ENCODE results near the gene VKORC1.

The VKORC1 gene

DNA sequence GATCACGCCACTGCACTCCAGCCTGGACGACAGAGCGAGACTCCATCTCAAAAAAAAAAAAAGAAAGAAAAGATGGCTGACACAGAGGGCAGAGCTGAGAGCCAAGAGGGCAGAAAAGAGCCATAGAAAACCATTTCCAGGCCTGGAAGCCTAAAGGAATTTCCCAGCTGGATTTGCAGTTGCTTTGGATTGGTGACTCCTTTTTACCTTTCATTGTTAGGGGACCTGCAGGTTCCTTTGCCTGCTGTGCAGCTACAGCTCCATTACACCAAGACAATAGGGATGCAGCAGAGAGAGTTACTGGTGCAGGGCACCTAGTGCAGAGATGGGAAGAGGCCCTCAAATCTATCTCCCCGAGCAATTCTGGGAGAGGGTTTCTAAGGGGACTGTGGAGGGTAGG, 39.0 kb downstream of the VKORC1 start:
- no peak overlapping the region for H3K27ac ChIP-seq (ENCODE audit: low read depth, low read length)
- no peaks in the 10 kb centered on the region for H3K79me2 ChIP-seq (ENCODE audit: control insufficient read depth, insufficient read depth, low read length, unreplicated experiment)
- H3K36me3 ChIP-seq (ENCODE audit: insufficient read depth, low read length), result peaks cover 2% of the 10 kb centered on the region; the same call in 1 of the 2 replicates

DNA sequence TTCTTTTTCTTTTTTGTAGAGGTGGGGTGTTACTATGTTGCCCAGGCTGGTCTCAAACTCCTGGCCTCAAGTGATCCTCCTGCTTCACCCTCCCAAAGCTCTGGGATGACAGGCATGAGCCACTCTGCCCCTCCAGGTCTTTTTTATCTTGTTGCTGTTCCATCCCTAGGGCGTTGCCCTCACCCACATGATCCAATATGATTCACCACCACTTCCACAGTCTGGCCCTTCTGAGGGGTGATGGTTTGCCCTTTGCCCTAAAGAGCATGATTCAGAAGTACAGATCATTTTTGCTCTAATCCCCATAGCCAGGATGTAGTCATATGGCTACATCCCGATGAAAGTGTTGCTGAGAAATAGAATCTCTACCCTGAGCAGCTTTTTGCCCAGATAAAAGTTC, 42.5 kb downstream of the VKORC1 start:
- Histone ChIP-seq H2AFZ (ENCODE audit: low read length, unreplicated experiment) (no peak overlapping the region), H3K27ac (ENCODE audit: low read depth, low read length) (peak overlapping the region; percentile 85), H3K4me1 (ENCODE audit: control insufficient read depth, insufficient read depth, low read length, unreplicated experiment) (peaks cover 10% of the 10 kb centered on the region), H3K79me2 (ENCODE audit: control insufficient read depth, insufficient read depth, low read length, unreplicated experiment) (no peaks in the 10 kb centered on the region), H3K27me3 (ENCODE audit: insufficient read depth, low read length) (no peaks in the 10 kb centered on the region), H3K36me3 (ENCODE audit: insufficient read depth, low read length) (no peaks in the 10 kb centered on the region), H3K4me3 (ENCODE audit: low read depth, low read length) (no peak overlapping the region)

More for the DNA sequence above, 39.0 kb downstream of the VKORC1 start:
- H2AFZ ChIP-seq (ENCODE audit: low read length, unreplicated experiment), result no peak overlapping the region
- H3K4me1 ChIP-seq (ENCODE audit: control insufficient read depth, insufficient read depth, low read length, unreplicated experiment), result peaks cover 10% of the 10 kb centered on the region
- H3K4me3 ChIP-seq (ENCODE audit: low read depth, low read length), result no peak overlapping the region
- no peaks in the 10 kb centered on the region for H3K27me3 ChIP-seq (ENCODE audit: insufficient read depth, low read length)

DNA sequence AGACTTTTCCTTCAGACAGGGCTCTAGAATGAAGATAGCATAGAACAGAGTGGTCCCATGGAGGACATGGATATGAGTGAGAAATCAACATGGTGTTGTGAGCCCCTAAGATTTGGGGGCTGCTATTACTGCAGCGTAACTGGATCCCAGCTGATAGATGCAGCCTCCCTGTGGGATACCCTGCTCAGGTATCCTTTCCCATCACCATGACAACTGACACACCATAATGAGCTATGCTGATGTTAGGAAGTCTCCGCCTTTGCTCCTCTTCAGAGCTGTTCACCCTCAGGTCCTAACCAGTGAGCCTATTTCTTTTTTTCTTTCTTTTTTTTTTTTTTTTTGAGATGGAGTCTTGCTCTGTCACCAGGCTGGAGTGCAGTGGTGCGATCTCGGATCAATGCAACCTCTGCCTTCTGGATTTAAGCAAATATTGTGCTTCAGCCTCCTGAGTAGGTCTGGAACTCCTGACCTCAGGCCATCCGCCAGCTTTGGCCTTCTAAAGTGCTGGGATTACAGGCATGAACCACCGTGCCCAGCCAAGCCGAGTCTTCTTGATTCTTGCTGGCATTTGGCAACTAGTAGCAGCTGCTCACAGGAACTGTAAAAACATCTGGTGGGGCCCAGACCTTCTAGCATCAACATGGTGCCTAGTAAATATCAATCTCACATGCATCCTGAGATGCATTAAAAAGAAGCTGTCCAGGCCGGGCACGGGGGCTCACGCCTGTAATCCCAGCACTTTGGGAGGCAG, 44.1 kb downstream of the VKORC1 start:
- Histone ChIP-seq H3K27me3 (ENCODE audit: insufficient read depth, low read length) (no peaks in the 10 kb centered on the region), H2AFZ (ENCODE audit: low read length, unreplicated experiment) (no peak overlapping the region), H3K4me1 (ENCODE audit: control insufficient read depth, insufficient read depth, low read length, unreplicated experiment) (peaks cover 10% of the 10 kb centered on the region), H3K4me3 (ENCODE audit: low read depth, low read length) (no peak overlapping the region), H3K27ac (ENCODE audit: low read depth, low read length) (no peak overlapping the region), H3K36me3 (ENCODE audit: insufficient read depth, low read length) (no peaks in the 10 kb centered on the region), H3K79me2 (ENCODE audit: control insufficient read depth, insufficient read depth, low read length, unreplicated experiment) (no peaks in the 10 kb centered on the region)

- Histone ChIP-seq H3K36me3 (ENCODE audit: insufficient read depth, low read length) (peaks cover 3% of the 10 kb centered on the region; the same call in 1 of the 2 replicates), H3K27ac (ENCODE audit: low read depth, low read length) (no peak overlapping the region), H3K79me2 (ENCODE audit: control insufficient read depth, insufficient read depth, low read length, unreplicated experiment) (no peaks in the 10 kb centered on the region), H2AFZ (ENCODE audit: low read length, unreplicated experiment) (no peak overlapping the region), H3K4me1 (ENCODE audit: control insufficient read depth, insufficient read depth, low read length, unreplicated experiment) (no peaks in the 10 kb centered on the region), H3K4me3 (ENCODE audit: low read depth, low read length) (no peak overlapping the region), H3K27me3 (ENCODE audit: insufficient read depth, low read length) (no peaks in the 10 kb centered on the region)
Observed at GRCh38 chr16:31043898-31044481, 50.6 kb downstream of the VKORC1 start.

DNA sequence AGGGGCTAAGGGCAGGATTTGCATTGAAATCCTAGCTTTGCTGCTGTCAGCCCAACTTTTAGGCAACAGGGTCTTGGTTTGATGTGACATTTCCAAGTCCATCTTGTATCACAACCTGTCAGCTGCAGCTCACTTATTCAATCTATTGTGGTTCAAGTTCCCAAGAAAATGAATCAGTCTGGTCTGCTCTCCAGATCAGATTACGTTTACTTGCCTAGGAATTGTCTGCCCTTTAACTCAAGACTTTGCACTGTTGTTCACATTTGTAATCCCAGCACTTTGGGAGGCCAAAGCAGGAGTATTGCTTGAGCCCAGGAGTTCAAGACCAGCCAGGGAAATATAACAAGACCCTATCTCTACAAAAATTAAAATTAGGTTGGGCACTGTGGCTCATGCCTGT, 51.2 kb downstream of the VKORC1 start:
- H3K4me1 ChIP-seq (ENCODE audit: control insufficient read depth, insufficient read depth, low read length, unreplicated experiment), result no peaks in the 10 kb centered on the region
- H3K36me3 ChIP-seq (ENCODE audit: insufficient read depth, low read length), result peaks cover 7% of the 10 kb centered on the region; the same call in 1 of the 2 replicates
- no peaks in the 10 kb centered on the region for H3K27me3 ChIP-seq (ENCODE audit: insufficient read depth, low read length)
- H3K27ac ChIP-seq (ENCODE audit: low read depth, low read length), result no peak overlapping the region
- no peak overlapping the region for H3K4me3 ChIP-seq (ENCODE audit: low read depth, low read length)
- no peaks in the 10 kb centered on the region for H3K79me2 ChIP-seq (ENCODE audit: control insufficient read depth, insufficient read depth, low read length, unreplicated experiment)
- no peak overlapping the region for H2AFZ ChIP-seq (ENCODE audit: low read length, unreplicated experiment)

DNA sequence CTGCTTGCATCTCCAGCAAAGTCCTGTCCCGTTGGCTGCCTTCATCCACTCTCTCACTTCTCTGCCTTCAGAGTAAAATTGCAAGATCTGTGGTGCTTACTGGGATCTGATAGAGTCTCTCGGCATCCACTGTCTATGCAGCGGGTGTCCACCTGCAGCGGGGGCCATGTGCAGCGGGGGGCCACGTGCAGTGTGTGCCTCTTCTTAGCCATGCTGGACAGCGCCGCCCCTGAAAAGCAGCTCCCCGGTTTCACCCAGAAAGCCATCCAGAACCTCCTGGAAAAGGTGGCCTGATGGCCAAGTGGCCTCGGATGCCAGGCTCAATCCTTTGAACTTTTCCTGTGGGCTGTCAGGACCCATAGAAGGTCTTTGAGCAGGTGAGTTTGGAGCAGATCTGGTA, 51.7 kb downstream of the VKORC1 start:
- Histone ChIP-seq H3K36me3 (ENCODE audit: insufficient read depth, low read length) (peaks cover 7% of the 10 kb centered on the region; the same call in 1 of the 2 replicates), H3K27ac (ENCODE audit: low read depth, low read length) (no peak overlapping the region), H2AFZ (ENCODE audit: low read length, unreplicated experiment) (no peak overlapping the region), H3K79me2 (ENCODE audit: control insufficient read depth, insufficient read depth, low read length, unreplicated experiment) (no peaks in the 10 kb centered on the region), H3K4me1 (ENCODE audit: control insufficient read depth, insufficient read depth, low read length, unreplicated experiment) (no peaks in the 10 kb centered on the region), H3K27me3 (ENCODE audit: insufficient read depth, low read length) (no peaks in the 10 kb centered on the region), H3K4me3 (ENCODE audit: low read depth, low read length) (no peak overlapping the region)
